Gastroesophageal sphincter (tissue), 3 donors: ENCODE measurements around the gene NAALADL2.

Experiments used
- POLR2A ChIP-seq, 2 donors: fragments of 450-650 bp; IDR thresholded peaks; one replicate each; pipeline ENCODE4 v1.6.1; 2017; ENCODE audit warnings: antibody characterized with exemption in 2 of 2, mild to moderate bottlenecking in 2 of 2, moderate library complexity in 1 of 2
- POLR2AphosphoS5 ChIP-seq: sonication (generic); formaldehyde crosslinking; IDR thresholded peaks from one replicate; pipeline ENCODE4 v1.6.1; 2017; ENCODE audit warnings: antibody characterized with exemption
- TF ChIP-seq, protein P1 (sequence below), 4 experiments: fragments of 200-600 bp in 2 of 4; fragments of 450-650 bp in 2 of 4; sonication (generic) in 1 of 4; IDR thresholded peaks; one replicate each; pipeline ENCODE4 v1.5.1; 2017 to 2019; ENCODE audit warnings: antibody characterized with exemption in 4 of 4, mild to moderate bottlenecking in 2 of 4, moderate library complexity in 2 of 4

DNA sequence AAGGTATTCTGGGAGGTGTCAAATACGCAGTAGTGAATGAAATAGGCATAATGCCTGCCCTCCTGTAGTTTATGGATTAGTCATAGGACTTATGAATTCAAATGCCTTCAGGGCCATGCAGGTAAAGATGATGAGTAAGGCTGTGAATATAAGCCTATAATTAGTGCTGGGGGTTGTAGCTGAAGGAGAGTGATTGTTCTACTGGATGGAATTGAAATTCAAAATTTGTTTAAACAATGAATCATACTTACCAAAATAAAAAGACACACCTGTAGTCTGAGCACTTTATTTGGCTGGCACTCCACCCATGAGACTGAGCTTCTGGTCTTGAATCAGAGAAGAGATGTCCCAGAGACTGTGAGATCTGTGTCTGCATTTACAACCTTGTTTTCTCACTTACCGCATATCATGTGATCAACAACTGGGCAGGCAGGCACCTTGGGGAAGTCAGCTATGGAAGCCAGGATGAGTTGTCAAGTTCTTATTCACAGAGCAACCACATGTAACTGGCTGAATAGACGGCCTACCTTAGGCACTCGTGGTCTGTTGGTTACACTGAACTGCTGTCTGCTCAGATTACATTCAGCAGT, 291.8 kb downstream of the NAALADL2 start:
- TF ChIP-seq POLR2A (IDR thresholded peaks at IDR 0.05) (no peak), POLR2AphosphoS5 (no peak)
- TF ChIP-seq, protein P1, sequence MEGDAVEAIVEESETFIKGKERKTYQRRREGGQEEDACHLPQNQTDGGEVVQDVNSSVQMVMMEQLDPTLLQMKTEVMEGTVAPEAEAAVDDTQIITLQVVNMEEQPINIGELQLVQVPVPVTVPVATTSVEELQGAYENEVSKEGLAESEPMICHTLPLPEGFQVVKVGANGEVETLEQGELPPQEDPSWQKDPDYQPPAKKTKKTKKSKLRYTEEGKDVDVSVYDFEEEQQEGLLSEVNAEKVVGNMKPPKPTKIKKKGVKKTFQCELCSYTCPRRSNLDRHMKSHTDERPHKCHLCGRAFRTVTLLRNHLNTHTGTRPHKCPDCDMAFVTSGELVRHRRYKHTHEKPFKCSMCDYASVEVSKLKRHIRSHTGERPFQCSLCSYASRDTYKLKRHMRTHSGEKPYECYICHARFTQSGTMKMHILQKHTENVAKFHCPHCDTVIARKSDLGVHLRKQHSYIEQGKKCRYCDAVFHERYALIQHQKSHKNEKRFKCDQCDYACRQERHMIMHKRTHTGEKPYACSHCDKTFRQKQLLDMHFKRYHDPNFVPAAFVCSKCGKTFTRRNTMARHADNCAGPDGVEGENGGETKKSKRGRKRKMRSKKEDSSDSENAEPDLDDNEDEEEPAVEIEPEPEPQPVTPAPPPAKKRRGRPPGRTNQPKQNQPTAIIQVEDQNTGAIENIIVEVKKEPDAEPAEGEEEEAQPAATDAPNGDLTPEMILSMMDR (IDR thresholded peaks at IDR 0.05), result no peak
